A673 (cell line): ENCODE data around the gene PMEPA1.

Source experiments
- EZH2 ChIP-seq: fragments of 200-600 bp; sonication (generic); IDR thresholded peaks from 2 replicates; pipeline ENCODE4 v1.6.1; 2017; ENCODE audit warnings: borderline replicate concordance, low read depth, mild to moderate bottlenecking, mixed read lengths, antibody characterized with exemption, low read length; ENCODE audit not compliant: poor library complexity, severe bottlenecking
- TF ChIP-seq, protein P1 (sequence below): fragments of 300-800, 200-600 bp; sonication (generic); conservative IDR thresholded peaks from 2 replicates; pipeline ENCODE4 v1.5.1; 2017; ENCODE audit warnings: low read depth, mild to moderate bottlenecking, antibody characterized with exemption, low read length, moderate library complexity, mixed read lengths

DNA sequence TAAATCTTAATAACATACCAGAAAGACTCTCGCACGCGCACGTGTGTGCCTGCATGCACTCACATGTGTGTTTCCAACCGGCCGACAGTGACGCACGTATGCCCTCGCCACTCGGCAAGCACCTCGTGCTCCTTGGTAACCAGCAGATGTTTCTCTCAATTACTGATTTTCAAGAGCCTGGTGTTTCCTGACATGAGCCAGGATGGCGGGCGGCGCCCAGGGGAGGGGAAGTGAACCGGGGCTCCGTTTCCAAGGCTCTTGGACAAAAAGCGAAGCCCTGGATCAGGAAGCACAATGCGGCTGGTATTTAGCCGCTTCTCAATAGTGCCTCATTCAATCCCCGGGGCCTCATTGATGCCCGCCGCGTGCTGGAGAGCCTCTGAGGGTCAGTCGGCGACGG is 37.7 kb downstream of the PMEPA1 start:
- TF ChIP-seq, protein P1, sequence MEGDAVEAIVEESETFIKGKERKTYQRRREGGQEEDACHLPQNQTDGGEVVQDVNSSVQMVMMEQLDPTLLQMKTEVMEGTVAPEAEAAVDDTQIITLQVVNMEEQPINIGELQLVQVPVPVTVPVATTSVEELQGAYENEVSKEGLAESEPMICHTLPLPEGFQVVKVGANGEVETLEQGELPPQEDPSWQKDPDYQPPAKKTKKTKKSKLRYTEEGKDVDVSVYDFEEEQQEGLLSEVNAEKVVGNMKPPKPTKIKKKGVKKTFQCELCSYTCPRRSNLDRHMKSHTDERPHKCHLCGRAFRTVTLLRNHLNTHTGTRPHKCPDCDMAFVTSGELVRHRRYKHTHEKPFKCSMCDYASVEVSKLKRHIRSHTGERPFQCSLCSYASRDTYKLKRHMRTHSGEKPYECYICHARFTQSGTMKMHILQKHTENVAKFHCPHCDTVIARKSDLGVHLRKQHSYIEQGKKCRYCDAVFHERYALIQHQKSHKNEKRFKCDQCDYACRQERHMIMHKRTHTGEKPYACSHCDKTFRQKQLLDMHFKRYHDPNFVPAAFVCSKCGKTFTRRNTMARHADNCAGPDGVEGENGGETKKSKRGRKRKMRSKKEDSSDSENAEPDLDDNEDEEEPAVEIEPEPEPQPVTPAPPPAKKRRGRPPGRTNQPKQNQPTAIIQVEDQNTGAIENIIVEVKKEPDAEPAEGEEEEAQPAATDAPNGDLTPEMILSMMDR, result no peak
- no peak for TF ChIP-seq EZH2
